ENCODE data around the gene NFX1. TPM values are rescaled to one million over a fixed set of nuclear protein-coding genes. Genes with fewer than 3 reads are reported as not detected.
"Not testable (repeated sequence)": the region's sequence is repeated elsewhere in the genome, so short reads cannot be mapped to it uniquely, and the experiment has no call there.

Gene NFX1
- total RNA-seq, 2 experiments from 2014 or later: 46.3 to 48.1 TPM

DNA sequence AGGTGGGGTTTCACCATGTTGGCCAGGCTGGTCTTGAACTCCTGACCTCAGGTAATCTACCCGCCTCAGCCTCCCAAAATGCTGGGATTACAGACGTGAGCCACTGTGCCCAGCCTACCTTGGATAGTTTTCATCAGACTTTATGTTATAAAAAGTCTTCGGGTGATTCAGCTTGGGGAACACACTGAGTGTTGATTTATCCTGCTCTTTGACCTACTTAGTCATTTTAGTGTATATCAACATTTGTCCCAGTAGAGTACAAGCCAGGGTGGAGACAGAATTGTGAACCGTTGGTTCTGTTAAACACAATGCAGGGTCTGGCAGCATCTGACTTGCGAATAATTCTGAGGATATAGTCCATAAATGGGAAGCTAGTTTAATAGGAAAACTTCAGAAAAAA lies 39.7 kb downstream of the NFX1 start:
- Mint-ChIP-seq H3K4me1 (no peaks in the 10 kb centered on the region), H3K4me3 (no peak overlapping the region), H3K36me3 (peaks cover 64% of the 10 kb centered on the region), H3K27me3 (no peaks in the 10 kb centered on the region), H3K27ac (no peak overlapping the region), H3K9me3 (ENCODE audit: low read depth) (no peaks in the 10 kb centered on the region)
- DNase-seq: no peak
- CTCF ChIA-PET: interaction anchor here (1.3 kb wide), 1 partner anchor 123 kb away, joined by 3 read pairs; no protein-coding TSS in a partner anchor
- no peak for ATAC-seq

DNA sequence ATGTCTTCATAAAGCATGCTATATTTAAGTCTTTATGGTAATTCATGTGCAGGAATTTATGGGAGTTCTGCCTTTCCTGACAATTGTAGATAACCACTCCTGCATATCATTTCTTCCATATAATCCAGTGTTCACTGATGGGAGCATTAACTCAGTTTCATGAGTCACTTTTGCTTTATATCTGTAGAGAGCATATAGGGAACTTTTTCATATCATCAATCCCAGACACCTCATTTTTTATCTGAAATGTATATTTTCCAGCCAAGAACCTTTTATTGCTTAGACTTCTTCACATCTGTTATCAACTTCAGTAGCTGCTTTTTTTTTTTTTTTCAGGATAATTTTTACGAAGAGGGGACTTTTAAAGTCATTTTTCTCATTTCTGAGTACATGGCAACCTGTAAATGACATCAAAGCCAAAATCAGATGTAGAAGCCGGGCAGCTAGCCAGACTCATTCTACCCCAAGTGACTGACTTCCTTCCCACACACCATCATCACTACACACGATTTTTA lies 41.1 kb downstream of the NFX1 start:
- peaks cover 70% of the 10 kb centered on the region for H3K36me3 Mint-ChIP-seq
- H3K4me1 Mint-ChIP-seq: no peaks in the 10 kb centered on the region
- H3K27me3 Mint-ChIP-seq: no peaks in the 10 kb centered on the region
- ATAC-seq (no peak), DNase-seq (no peak)
- CTCF ChIA-PET: interaction anchor here (1.3 to 2.5 kb wide), 4 partner anchors 9 to 122 kb away, joined by 3 to 7 read pairs (median 3); no protein-coding TSS in a partner anchor
- H3K9me3 Mint-ChIP-seq (ENCODE audit: low read depth): no peaks in the 10 kb centered on the region
- peak overlapping the region; percentile 44 for H3K27ac Mint-ChIP-seq
- H3K4me3 Mint-ChIP-seq: no peak overlapping the region

DNA sequence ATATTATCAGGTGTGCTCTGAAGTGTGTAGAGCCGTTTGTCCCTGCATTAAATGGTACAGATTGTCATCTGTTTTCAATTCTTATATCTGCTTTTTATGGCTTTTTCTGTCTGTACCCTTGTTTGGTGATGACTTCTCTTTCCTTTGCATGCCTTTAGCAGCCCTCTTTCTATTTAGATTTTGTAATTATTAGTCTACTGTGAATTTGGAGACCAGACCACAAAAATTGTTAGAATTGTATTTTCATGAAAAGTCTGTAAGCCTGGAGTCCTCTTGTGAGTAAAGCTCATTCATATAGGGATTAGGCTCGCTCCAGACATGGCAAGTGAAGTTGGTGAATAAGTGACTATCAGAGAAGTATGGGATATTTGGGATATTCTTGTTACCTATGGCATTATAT lies 41.7 kb downstream of the NFX1 start:
- no peaks in the 10 kb centered on the region for H3K4me1 Mint-ChIP-seq
- peaks cover 70% of the 10 kb centered on the region for H3K36me3 Mint-ChIP-seq
- H3K4me3 Mint-ChIP-seq: no peak overlapping the region
- no peaks in the 10 kb centered on the region for H3K27me3 Mint-ChIP-seq
- no peak for DNase-seq
- no peak overlapping the region for H3K27ac Mint-ChIP-seq
- H3K9me3 Mint-ChIP-seq (ENCODE audit: low read depth): no peaks in the 10 kb centered on the region
- CTCF ChIA-PET: interaction anchor here (1.4 to 2.5 kb wide), 2 partner anchors 9 to 45 kb away, joined by 3 to 7 read pairs; no protein-coding TSS in a partner anchor
- no peak for ATAC-seq

DNA sequence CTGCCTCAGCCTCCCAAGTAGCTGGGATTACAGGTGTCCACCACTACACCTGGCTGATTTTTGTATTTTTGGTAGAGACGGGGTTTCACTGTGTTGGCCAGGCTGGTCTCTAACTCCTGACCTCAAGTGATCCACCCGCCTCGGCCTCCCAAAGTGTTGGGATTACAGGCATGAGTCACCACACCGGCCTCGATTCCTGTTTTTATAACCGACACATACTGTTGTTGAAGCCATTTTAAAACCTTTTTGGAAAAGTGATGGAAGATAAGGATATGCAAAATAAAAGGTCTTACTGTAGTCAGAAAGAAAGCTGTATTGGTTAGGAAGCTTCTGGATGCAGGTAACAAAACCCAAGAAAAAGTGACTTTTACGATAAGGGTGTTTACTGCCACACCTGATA lies 42.6 kb downstream of the NFX1 start:
- H3K27me3 Mint-ChIP-seq; DNase-seq; H3K27ac Mint-ChIP-seq; H3K4me1 Mint-ChIP-seq; ATAC-seq; H3K9me3 Mint-ChIP-seq (ENCODE audit: low read depth); H3K4me3 Mint-ChIP-seq: not testable (repeated sequence)
- H3K36me3 Mint-ChIP-seq: peaks cover 72% of the 10 kb centered on the region
- CTCF ChIA-PET: interaction anchor here (2.5 kb wide), 1 partner anchor 46 kb away, joined by 7 read pairs; no protein-coding TSS in a partner anchor

DNA sequence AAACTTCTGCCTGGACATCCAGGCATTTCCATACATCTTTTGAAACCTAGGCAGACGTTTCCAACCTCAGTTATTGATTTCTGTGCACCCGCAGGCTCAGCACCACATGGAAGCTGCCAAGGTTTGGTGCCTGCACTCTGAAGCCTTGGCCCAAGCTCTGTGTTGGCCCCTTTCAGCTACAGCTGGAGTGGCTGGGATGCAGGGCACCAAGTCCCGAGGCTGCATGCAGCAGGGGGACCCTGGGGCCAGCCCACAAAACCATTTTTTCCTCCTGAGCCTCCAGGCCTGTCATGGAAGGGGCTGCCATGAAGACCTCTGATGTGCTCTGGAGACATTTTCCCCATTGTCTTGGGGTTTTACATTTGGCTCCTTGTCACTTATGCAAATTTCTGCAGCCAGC lies 49.9 kb downstream of the NFX1 start:
- ATAC-seq (no peak), DNase-seq (no peak)
- CTCF ChIA-PET: no interaction called here
- H3K9me3 Mint-ChIP-seq (ENCODE audit: low read depth): peaks cover 18% of the 10 kb centered on the region
- no peak overlapping the region for H3K27ac Mint-ChIP-seq
- no peak overlapping the region for H3K4me3 Mint-ChIP-seq
- peaks cover 67% of the 10 kb centered on the region for H3K36me3 Mint-ChIP-seq
- H3K4me1 Mint-ChIP-seq: peaks cover 19% of the 10 kb centered on the region
- H3K27me3 Mint-ChIP-seq: no peaks in the 10 kb centered on the region

DNA sequence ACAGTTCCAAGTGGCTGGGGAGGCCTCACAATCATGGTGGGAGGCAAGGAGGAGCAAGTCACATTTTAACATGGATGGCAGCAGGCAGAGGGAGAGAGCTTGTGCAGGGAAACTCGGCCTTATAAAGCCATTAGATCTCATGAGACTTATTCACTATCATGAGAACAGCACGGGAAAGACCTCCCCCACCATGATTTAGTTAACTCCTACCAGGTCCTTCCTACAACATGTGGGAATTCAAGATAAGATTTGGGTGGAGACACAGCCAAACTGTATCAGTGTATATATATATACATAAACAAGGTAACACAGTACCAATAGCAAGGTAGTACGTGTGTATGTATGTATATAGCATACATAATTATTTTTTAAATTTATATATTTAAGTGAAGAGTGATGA lies 50.9 kb downstream of the NFX1 start:
- peaks cover 19% of the 10 kb centered on the region for H3K4me1 Mint-ChIP-seq
- H3K4me3 Mint-ChIP-seq: no peak overlapping the region
- DNase-seq: no peak
- CTCF ChIA-PET: no interaction called here
- no peak overlapping the region for H3K27ac Mint-ChIP-seq
- peaks cover 18% of the 10 kb centered on the region for H3K9me3 Mint-ChIP-seq (ENCODE audit: low read depth)
- H3K36me3 Mint-ChIP-seq: peaks cover 69% of the 10 kb centered on the region
- ATAC-seq: no peak
- no peaks in the 10 kb centered on the region for H3K27me3 Mint-ChIP-seq

GRCh38 chr9:33344145-33344544 lies 53.8 kb downstream of the NFX1 start:
- Mint-ChIP-seq H3K27me3 (no peaks in the 10 kb centered on the region), H3K36me3 (peaks cover 73% of the 10 kb centered on the region), H3K9me3 (ENCODE audit: low read depth) (peaks cover 16% of the 10 kb centered on the region), H3K4me3 (no peak overlapping the region), H3K27ac (no peak overlapping the region), H3K4me1 (peaks cover 17% of the 10 kb centered on the region)
- DNase-seq (no peak), ATAC-seq (no peak)
- CTCF ChIA-PET: no interaction called here

DNA sequence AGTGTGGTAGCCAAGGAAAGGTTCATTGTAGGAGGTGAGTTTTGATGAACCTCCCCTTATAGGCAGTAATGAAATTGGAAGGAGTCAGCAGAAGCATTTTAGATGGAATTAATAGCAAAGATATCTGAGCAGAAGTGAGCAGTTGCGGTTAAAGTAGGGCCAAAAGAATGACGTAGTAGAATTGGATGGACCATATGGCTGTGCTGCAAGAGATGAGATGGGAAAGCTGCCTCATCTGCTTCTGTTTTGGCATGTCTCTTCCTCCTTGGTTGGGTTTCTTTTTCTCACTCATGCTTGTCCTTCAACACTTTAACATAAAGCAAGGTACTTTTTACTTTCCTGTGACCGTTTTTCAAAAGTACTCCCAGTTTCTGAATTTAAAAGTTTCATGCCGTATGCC lies 56.2 kb downstream of the NFX1 start:
- H3K27ac Mint-ChIP-seq: no peak overlapping the region
- peaks cover 60% of the 10 kb centered on the region for H3K36me3 Mint-ChIP-seq
- CTCF ChIA-PET: no interaction called here
- no peaks in the 10 kb centered on the region for H3K27me3 Mint-ChIP-seq
- H3K4me1 Mint-ChIP-seq: peaks cover 2% of the 10 kb centered on the region
- no peak for ATAC-seq
- DNase-seq: no peak
- no peaks in the 10 kb centered on the region for H3K9me3 Mint-ChIP-seq (ENCODE audit: low read depth)
- no peak overlapping the region for H3K4me3 Mint-ChIP-seq

DNA sequence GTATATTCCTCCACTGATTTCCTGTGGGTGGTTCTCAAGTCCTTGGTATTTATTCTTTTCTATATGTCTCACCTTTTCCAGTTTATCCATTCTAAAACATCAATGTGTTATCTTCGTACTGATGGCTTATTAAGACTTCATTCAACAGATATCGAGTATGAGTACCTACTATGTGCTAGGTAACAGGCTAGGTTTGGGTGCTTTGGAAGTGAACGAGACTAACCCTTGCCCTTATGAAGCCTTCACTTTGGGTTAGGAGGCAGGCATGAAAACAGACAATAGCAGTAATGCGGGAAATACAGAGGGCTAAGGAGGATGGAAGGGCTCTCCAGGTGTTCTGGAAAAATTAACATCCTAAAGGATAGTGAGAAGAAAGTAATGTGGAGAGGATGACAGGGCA lies 58.7 kb downstream of the NFX1 start:
- no peaks in the 10 kb centered on the region for H3K9me3 Mint-ChIP-seq (ENCODE audit: low read depth)
- H3K36me3 Mint-ChIP-seq: peaks cover 47% of the 10 kb centered on the region
- H3K4me1 Mint-ChIP-seq: no peaks in the 10 kb centered on the region
- CTCF ChIA-PET: no interaction called here
- DNase-seq (no peak), ATAC-seq (no peak)
- H3K27ac Mint-ChIP-seq: no peak overlapping the region
- no peak overlapping the region for H3K4me3 Mint-ChIP-seq
- no peaks in the 10 kb centered on the region for H3K27me3 Mint-ChIP-seq

DNA sequence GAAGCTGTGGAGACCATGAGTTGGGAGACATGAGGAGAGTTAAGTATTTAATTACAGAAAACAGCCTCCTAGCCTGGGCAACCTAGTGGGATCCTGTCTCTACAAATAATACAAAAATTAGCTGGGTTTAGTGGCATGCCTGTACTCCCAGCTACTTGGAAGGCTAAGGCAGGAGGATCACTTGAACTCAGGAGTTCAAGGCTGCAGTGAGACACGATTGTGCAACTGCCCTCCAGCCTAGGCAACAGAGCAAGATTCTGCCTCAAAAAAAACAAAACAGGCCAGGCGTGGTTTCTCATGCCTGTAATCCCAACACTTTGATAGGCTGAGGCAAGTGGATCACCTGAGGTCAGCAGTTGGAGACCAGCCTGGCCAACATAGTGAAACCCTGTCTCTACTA lies 59.4 kb downstream of the NFX1 start:
- Mint-ChIP-seq H3K4me1 (no peaks in the 10 kb centered on the region), H3K27me3 (no peaks in the 10 kb centered on the region), H3K4me3 (no peak overlapping the region), H3K36me3 (peaks cover 43% of the 10 kb centered on the region), H3K9me3 (ENCODE audit: low read depth) (no peaks in the 10 kb centered on the region), H3K27ac (no peak overlapping the region)
- ATAC-seq: no peak
- no peak for DNase-seq
- CTCF ChIA-PET: no interaction called here

GRCh38 chr9:33350310-33350709 lies 60.0 kb downstream of the NFX1 start:
- H3K36me3 Mint-ChIP-seq: peaks cover 47% of the 10 kb centered on the region
- H3K27me3 Mint-ChIP-seq: no peaks in the 10 kb centered on the region
- ATAC-seq (no peak), DNase-seq (no peak)
- H3K27ac Mint-ChIP-seq: peak overlapping the region; percentile 12
- H3K9me3 Mint-ChIP-seq (ENCODE audit: low read depth): no peaks in the 10 kb centered on the region
- CTCF ChIA-PET: interaction anchor here (0.6 kb wide), 1 partner anchor 33 kb away, joined by 4 read pairs; no protein-coding TSS in a partner anchor
- H3K4me1 Mint-ChIP-seq: no peaks in the 10 kb centered on the region
- H3K4me3 Mint-ChIP-seq: no peak overlapping the region

GRCh38 chr9:33351547-33351946 lies 61.2 kb downstream of the NFX1 start:
- no peak overlapping the region for H3K4me3 Mint-ChIP-seq
- ATAC-seq (no peak), DNase-seq (no peak)
- no peaks in the 10 kb centered on the region for H3K27me3 Mint-ChIP-seq
- CTCF ChIA-PET: no interaction called here
- no peaks in the 10 kb centered on the region for H3K4me1 Mint-ChIP-seq
- H3K9me3 Mint-ChIP-seq (ENCODE audit: low read depth): no peaks in the 10 kb centered on the region
- no peak overlapping the region for H3K27ac Mint-ChIP-seq
- peaks cover 46% of the 10 kb centered on the region for H3K36me3 Mint-ChIP-seq

- no peak overlapping the region for H3K4me3 Mint-ChIP-seq
- CTCF ChIA-PET: interaction anchor here (1.5 kb wide), 1 partner anchor 20 kb away, joined by 7 read pairs; no protein-coding TSS in a partner anchor
- no peak for DNase-seq
These were observed 64.4 kb downstream of the NFX1 start for GRCh38 chr9:33354651-33355211.

DNA sequence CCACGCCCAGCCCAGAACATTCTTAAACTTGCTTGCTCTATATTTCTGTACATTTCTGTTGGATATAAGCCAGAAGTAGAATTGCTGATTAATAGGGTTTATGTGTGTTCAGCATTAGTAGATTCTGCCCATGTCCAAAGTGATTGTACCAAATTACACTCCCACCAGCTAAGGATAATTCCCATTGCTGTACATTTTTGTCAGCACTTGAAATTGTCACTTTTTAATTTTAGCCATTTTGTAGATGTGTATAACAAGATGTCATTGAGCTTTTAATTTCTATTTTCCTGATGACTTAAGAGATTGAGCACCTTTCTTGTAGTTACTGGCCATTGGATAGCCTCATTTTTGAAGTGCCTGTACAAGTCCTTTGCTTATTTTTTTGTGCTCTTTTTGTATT lies 65.6 kb downstream of the NFX1 start:
- DNase-seq (no peak), ATAC-seq (no peak)
- no peak overlapping the region for H3K4me3 Mint-ChIP-seq
- H3K4me1 Mint-ChIP-seq: no peaks in the 10 kb centered on the region
- CTCF ChIA-PET: interaction anchor here (1.6 kb wide), 1 partner anchor 19 kb away, joined by 8 read pairs; no protein-coding TSS in a partner anchor
- no peaks in the 10 kb centered on the region for H3K27me3 Mint-ChIP-seq
- no peaks in the 10 kb centered on the region for H3K9me3 Mint-ChIP-seq (ENCODE audit: low read depth)
- H3K27ac Mint-ChIP-seq: no peak overlapping the region
- H3K36me3 Mint-ChIP-seq: peaks cover 25% of the 10 kb centered on the region

More at GRCh38 chr9:33354651-33355211, 64.4 kb downstream of the NFX1 start:
- Mint-ChIP-seq H3K27me3 (no peaks in the 10 kb centered on the region), H3K4me1 (no peaks in the 10 kb centered on the region), H3K27ac (no peak overlapping the region), H3K9me3 (ENCODE audit: low read depth) (no peaks in the 10 kb centered on the region), H3K36me3 (peaks cover 27% of the 10 kb centered on the region)
- ATAC-seq: no peak

All from activated CD8-positive, alpha-beta memory T cell treated with anti-CD3 and anti-CD28 coated beads, Interleukin-2, amount 10 ng/mL, durations not matched to agents 7 days and 5 days (primary cell).